ENCODE data around the gene PARD3B.

Gene PARD3B

GRCh38 chr2:205590759-205591158 lies 1045.5 kb downstream of the PARD3B start:
- no peaks in the 10 kb centered on the region for H3K9me3 ChIP-seq (ENCODE audit: control insufficient read depth, insufficient read depth, low read length)
- no peaks in the 10 kb centered on the region for H3K4me1 ChIP-seq (ENCODE audit: control insufficient read depth, low read length)
- H3F3A ChIP-seq (ENCODE audit: control insufficient read depth, insufficient read depth): no peaks in the 10 kb centered on the region
- H3K4me2 ChIP-seq (ENCODE audit: low read length): no peak overlapping the region
- no peaks in the 10 kb centered on the region for H3K36me3 ChIP-seq (ENCODE audit: control insufficient read depth, low read length)
- H3K9me2 ChIP-seq (replicated peaks; ENCODE audit: control insufficient read depth, low read length): no peaks in the 10 kb centered on the region
- no peaks in the 10 kb centered on the region for H3K27me3 ChIP-seq (ENCODE audit: control insufficient read depth, low read length)
- no peak overlapping the region for H3K27ac ChIP-seq (ENCODE audit: low read depth, low read length)
- no peak overlapping the region for H3K4me3 ChIP-seq (ENCODE audit: low read length)
- TF ChIP-seq, protein P1, sequence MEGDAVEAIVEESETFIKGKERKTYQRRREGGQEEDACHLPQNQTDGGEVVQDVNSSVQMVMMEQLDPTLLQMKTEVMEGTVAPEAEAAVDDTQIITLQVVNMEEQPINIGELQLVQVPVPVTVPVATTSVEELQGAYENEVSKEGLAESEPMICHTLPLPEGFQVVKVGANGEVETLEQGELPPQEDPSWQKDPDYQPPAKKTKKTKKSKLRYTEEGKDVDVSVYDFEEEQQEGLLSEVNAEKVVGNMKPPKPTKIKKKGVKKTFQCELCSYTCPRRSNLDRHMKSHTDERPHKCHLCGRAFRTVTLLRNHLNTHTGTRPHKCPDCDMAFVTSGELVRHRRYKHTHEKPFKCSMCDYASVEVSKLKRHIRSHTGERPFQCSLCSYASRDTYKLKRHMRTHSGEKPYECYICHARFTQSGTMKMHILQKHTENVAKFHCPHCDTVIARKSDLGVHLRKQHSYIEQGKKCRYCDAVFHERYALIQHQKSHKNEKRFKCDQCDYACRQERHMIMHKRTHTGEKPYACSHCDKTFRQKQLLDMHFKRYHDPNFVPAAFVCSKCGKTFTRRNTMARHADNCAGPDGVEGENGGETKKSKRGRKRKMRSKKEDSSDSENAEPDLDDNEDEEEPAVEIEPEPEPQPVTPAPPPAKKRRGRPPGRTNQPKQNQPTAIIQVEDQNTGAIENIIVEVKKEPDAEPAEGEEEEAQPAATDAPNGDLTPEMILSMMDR (IDR thresholded peaks at IDR 0.05; ENCODE audit: low read depth, low read length, poor library complexity, severe bottlenecking): no peak
- TF ChIP-seq EZH2phosphoT487 (IDR thresholded peaks at IDR 0.05; ENCODE audit: borderline replicate concordance, low read length): no peak
- no peaks in the 10 kb centered on the region for H4K20me1 ChIP-seq (ENCODE audit: control insufficient read depth, insufficient read depth, low read depth, low read length)
- H3K79me2 ChIP-seq (ENCODE audit: control insufficient read depth, low read length): no peaks in the 10 kb centered on the region

GRCh38 chr2:205593891-205594290 lies 1048.6 kb downstream of the PARD3B start:
- no peaks in the 10 kb centered on the region for H3K4me1 ChIP-seq (ENCODE audit: control insufficient read depth, low read length)
- TF ChIP-seq EZH2phosphoT487 (IDR thresholded peaks at IDR 0.05; ENCODE audit: borderline replicate concordance, low read length): no peak
- TF ChIP-seq, protein P1 (IDR thresholded peaks at IDR 0.05; ENCODE audit: low read depth, low read length, poor library complexity, severe bottlenecking): no peak

GRCh38 chr2:205596581-205596980 lies 1051.3 kb downstream of the PARD3B start:
- no peaks in the 10 kb centered on the region for H3K9me3 ChIP-seq (ENCODE audit: control insufficient read depth, insufficient read depth, low read length)
- no peaks in the 10 kb centered on the region for H3K4me1 ChIP-seq (ENCODE audit: control insufficient read depth, low read length)
- H3F3A ChIP-seq (ENCODE audit: control insufficient read depth, insufficient read depth): no peaks in the 10 kb centered on the region
- no peaks in the 10 kb centered on the region for H3K9me2 ChIP-seq (replicated peaks; ENCODE audit: control insufficient read depth, low read length)
- H3K79me2 ChIP-seq (ENCODE audit: control insufficient read depth, low read length): no peaks in the 10 kb centered on the region
- H3K36me3 ChIP-seq (ENCODE audit: control insufficient read depth, low read length): no peaks in the 10 kb centered on the region
- no peak overlapping the region for H3K27ac ChIP-seq (ENCODE audit: low read depth, low read length)
- peaks cover 3% of the 10 kb centered on the region; the same call in 1 of the 2 replicates for H3K27me3 ChIP-seq (ENCODE audit: control insufficient read depth, low read length)
- H4K20me1 ChIP-seq (ENCODE audit: control insufficient read depth, insufficient read depth, low read depth, low read length): no peaks in the 10 kb centered on the region
- TF ChIP-seq EZH2phosphoT487 (IDR thresholded peaks at IDR 0.05; ENCODE audit: borderline replicate concordance, low read length): no peak
- TF ChIP-seq, protein P1 (IDR thresholded peaks at IDR 0.05; ENCODE audit: low read depth, low read length, poor library complexity, severe bottlenecking): no peak
- H3K4me3 ChIP-seq (ENCODE audit: low read length): no peak overlapping the region
- no peak overlapping the region for H3K4me2 ChIP-seq (ENCODE audit: low read length)

More at GRCh38 chr2:205593891-205594290, 1048.6 kb downstream of the PARD3B start:
- Histone ChIP-seq H3K79me2 (ENCODE audit: control insufficient read depth, low read length) (no peaks in the 10 kb centered on the region), H3K4me3 (ENCODE audit: low read length) (no peak overlapping the region), H3K9me2 (replicated peaks; ENCODE audit: control insufficient read depth, low read length) (no peaks in the 10 kb centered on the region), H4K20me1 (ENCODE audit: control insufficient read depth, insufficient read depth, low read depth, low read length) (no peaks in the 10 kb centered on the region), H3K4me2 (ENCODE audit: low read length) (no peak overlapping the region), H3K27me3 (ENCODE audit: control insufficient read depth, low read length) (peaks cover 3% of the 10 kb centered on the region; the same call in 1 of the 2 replicates), H3K36me3 (ENCODE audit: control insufficient read depth, low read length) (no peaks in the 10 kb centered on the region), H3K9me3 (ENCODE audit: control insufficient read depth, insufficient read depth, low read length) (no peaks in the 10 kb centered on the region), H3K27ac (ENCODE audit: low read depth, low read length) (no peak overlapping the region), H3F3A (ENCODE audit: control insufficient read depth, insufficient read depth) (no peaks in the 10 kb centered on the region)
